Peyer's patch (tissue), 4 donors: ENCODE results near the gene CCT6A.
"Not testable (repeated sequence)": the region's sequence is repeated elsewhere in the genome, so short reads cannot be mapped to it uniquely, and the experiment has no call there.

Experiments used
- POLR2A ChIP-seq, 2 donors: fragments of 450-650 bp; IDR thresholded peaks; one replicate each; pipeline ENCODE4 v1.5.1; 2017; ENCODE audit warnings: antibody characterized with exemption in 2 of 2, mild to moderate bottlenecking in 2 of 2, moderate library complexity in 2 of 2
- TF ChIP-seq, protein P1 (sequence below), 6 experiments: fragments of 450-650 bp in 4 of 6; fragments of 200-600 bp in 2 of 6; sonication (generic) in 1 of 6; IDR thresholded peaks; one replicate each; pipeline ENCODE4 v1.5.1; 2017 to 2019; ENCODE audit warnings: antibody characterized with exemption in 6 of 6, mild to moderate bottlenecking in 3 of 6, moderate library complexity in 1 of 6

DNA sequence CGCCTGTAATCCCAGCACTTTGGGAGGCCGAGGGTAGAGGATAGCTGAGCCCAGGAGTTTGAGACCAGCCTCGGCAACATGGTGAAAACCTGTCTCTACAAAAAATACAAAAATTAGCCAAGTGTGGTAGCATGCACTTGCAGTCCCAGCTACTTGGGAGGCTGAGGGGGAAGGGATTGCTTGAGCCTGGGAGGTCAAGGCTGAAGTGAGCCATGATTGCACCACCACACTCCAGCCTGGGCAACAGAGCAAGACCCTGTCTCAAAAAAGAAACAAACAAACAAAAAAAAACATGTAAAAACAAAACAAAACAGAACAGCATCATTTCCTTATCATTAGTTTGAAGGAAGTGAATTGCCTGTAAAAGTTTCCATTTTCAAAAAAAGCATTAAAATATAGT lies 60.7 kb downstream of the CCT6A start:
- TF ChIP-seq, protein P1, sequence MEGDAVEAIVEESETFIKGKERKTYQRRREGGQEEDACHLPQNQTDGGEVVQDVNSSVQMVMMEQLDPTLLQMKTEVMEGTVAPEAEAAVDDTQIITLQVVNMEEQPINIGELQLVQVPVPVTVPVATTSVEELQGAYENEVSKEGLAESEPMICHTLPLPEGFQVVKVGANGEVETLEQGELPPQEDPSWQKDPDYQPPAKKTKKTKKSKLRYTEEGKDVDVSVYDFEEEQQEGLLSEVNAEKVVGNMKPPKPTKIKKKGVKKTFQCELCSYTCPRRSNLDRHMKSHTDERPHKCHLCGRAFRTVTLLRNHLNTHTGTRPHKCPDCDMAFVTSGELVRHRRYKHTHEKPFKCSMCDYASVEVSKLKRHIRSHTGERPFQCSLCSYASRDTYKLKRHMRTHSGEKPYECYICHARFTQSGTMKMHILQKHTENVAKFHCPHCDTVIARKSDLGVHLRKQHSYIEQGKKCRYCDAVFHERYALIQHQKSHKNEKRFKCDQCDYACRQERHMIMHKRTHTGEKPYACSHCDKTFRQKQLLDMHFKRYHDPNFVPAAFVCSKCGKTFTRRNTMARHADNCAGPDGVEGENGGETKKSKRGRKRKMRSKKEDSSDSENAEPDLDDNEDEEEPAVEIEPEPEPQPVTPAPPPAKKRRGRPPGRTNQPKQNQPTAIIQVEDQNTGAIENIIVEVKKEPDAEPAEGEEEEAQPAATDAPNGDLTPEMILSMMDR (IDR thresholded peaks at IDR 0.05): not testable (repeated sequence)
- TF ChIP-seq POLR2A (IDR thresholded peaks at IDR 0.05): not testable (repeated sequence)
